GM12878 (cell line): ENCODE data around the gene PIK3R2. TPM values are rescaled to one million over a fixed set of nuclear protein-coding genes. Genes with fewer than 3 reads are reported as not detected.

ENCODE experiments used
- CBFB ChIP-seq: IDR thresholded peaks from 2 replicates; pipeline ENCODE4 v1.6.1; 2016; ENCODE audit warnings: antibody characterized with exemption, low read depth
- CHD2 ChIP-seq: IDR thresholded peaks from 2 replicates; pipeline ENCODE4 v1.6.1; 2011; ENCODE audit warnings: low read depth, low read length, improper control_type of control experiment, borderline replicate concordance
- CUX1 ChIP-seq: IDR thresholded peaks from 2 replicates; pipeline ENCODE4 v1.6.1; 2012; ENCODE audit warnings: improper control_type of control experiment, low read depth, low read length; ENCODE audit not compliant: insufficient replicate concordance
- EED ChIP-seq: sonication (generic); IDR thresholded peaks from 2 replicates; pipeline ENCODE4 v1.6.1; 2016; ENCODE audit warnings: antibody characterized with exemption, low read depth
- ETV6 ChIP-seq, 2 experiments: fragments of 450-650 bp in 1 of 2; IDR thresholded peaks in 1 of 2; conservative IDR thresholded peaks in 1 of 2; 2 replicates each; pipeline ENCODE4 v1.6.1; 2014; ENCODE audit warnings: antibody characterized with exemption in 1 of 2, borderline replicate concordance in 1 of 2, low read depth in 1 of 2, mild to moderate bottlenecking in 1 of 2, moderate library complexity in 1 of 2
- GATAD2B ChIP-seq: fragments of 450-650 bp; conservative IDR thresholded peaks from 2 replicates; pipeline ENCODE4 v1.6.1; 2017; ENCODE audit warnings: low read depth, mild to moderate bottlenecking, moderate library complexity
- HDAC2 ChIP-seq: fragments of 200-600 bp; sonication (generic); IDR thresholded peaks from 2 replicates; pipeline ENCODE4 v1.6.1; 2017
- JUNB ChIP-seq: IDR thresholded peaks from 2 replicates; pipeline ENCODE4 v1.6.1; 2016; ENCODE audit warnings: antibody characterized with exemption, mild to moderate bottlenecking
- MEF2A ChIP-seq: IDR thresholded peaks from 2 replicates; pipeline ENCODE4 v1.6.1; 2011; ENCODE audit warnings: low read depth, mild to moderate bottlenecking, low read length, moderate library complexity; ENCODE audit not compliant: insufficient read depth
- PML ChIP-seq: IDR thresholded peaks from 2 replicates; pipeline ENCODE4 v1.6.1; 2012; ENCODE audit warnings: low read length, inconsistent platforms
- RAD21 ChIP-seq: IDR thresholded peaks from 2 replicates; pipeline ENCODE4 v1.6.1; 2011; ENCODE audit warnings: mild to moderate bottlenecking, low read depth, low read length, moderate library complexity; ENCODE audit not compliant: insufficient read depth
- RBBP5 ChIP-seq: fragments of 200-600 bp; sonication (generic); conservative IDR thresholded peaks from 2 replicates; pipeline ENCODE4 v1.6.1; 2016
- SP1 ChIP-seq: IDR thresholded peaks from one replicate; pipeline ENCODE4 v1.6.1; 2011; ENCODE audit warnings: low read depth, low read length
- SPI1 ChIP-seq: IDR thresholded peaks from 2 replicates; pipeline ENCODE4 v1.6.1; 2011; ENCODE audit warnings: low read depth, mild to moderate bottlenecking, low read length, moderate library complexity, borderline replicate concordance; ENCODE audit not compliant: insufficient read depth
- WRNIP1 ChIP-seq: IDR thresholded peaks from 2 replicates; pipeline ENCODE4 v1.6.1; 2011; ENCODE audit warnings: low read depth, low read length, improper control_type of control experiment, borderline replicate concordance
- YY1 ChIP-seq: IDR thresholded peaks from 2 replicates; pipeline ENCODE4 v1.6.1; 2011; ENCODE audit warnings: low read depth, mild to moderate bottlenecking, low read length
- ZNF622 ChIP-seq: fragments of 450-650 bp; IDR thresholded peaks from 2 replicates; pipeline ENCODE4 v1.6.1; 2017; ENCODE audit warnings: mild to moderate bottlenecking, inconsistent platforms
- polyA plus RNA-seq, 11 experiments: library from polyadenylated mRNA; depleted of rRNA in 4 of 11; unstranded in 6 of 11; stranded (reverse) in 5 of 11; fragments of >200 nt; fragmentation: Nextera tagmentation in 4 of 11; fragmentation: Illumina TruSeq in 1 of 11; extraction: Ambion mirVana in 4 of 11; extraction: Trizol in 1 of 11; gene quantifications; 1 replicate in 1 of 11; 2 replicates in 10 of 11; pipeline versions ENCODE4 v1.2.1 to v1.2.3, GENCODE V29; 2011 to 2016; ENCODE audit warnings: inconsistent platforms in 2 of 11, missing spikeins in 2 of 11, low read depth in 1 of 11
- total RNA-seq, 4 experiments: library from RNA; depleted of rRNA in 3 of 4; stranded (reverse); fragments of >200 nt in 3 of 4; fragmentation: Illumina TruSeq in 1 of 4; extraction: Trizol in 1 of 4; gene quantifications; 2 replicates each; pipeline versions ENCODE4 v1.2.1 to v1.2.3, GENCODE V29; 2013 to 2021
- TF ChIP-seq, protein P1 (sequence below): IDR thresholded peaks from 2 replicates; pipeline ENCODE4 v1.6.1; 2012; ENCODE audit warnings: low read depth, low read length, improper control_type of control experiment
- TF ChIP-seq, protein P2 (sequence below): fragments of 450-650 bp; IDR thresholded peaks from 2 replicates; pipeline ENCODE4 v1.6.1; 2017; ENCODE audit warnings: low read depth, mild to moderate bottlenecking, moderate library complexity
- TF ChIP-seq, protein P3 (sequence below): fragments of 450-650 bp; IDR thresholded peaks from 2 replicates; pipeline ENCODE4 v1.6.1; 2016; ENCODE audit warnings: mild to moderate bottlenecking
- TF ChIP-seq, protein P4 (sequence below): IDR thresholded peaks from 2 replicates; pipeline ENCODE4 v1.6.1; 2011; ENCODE audit warnings: borderline replicate concordance, low read depth, mild to moderate bottlenecking, moderate library complexity, mixed read lengths, low read length; ENCODE audit not compliant: insufficient read depth; ENCODE audit errors: extremely low read length

The PIK3R2 gene
- total and polyA plus RNA-seq, 10 of the 15 experiments (the other 5 are each of a cell fraction or from before 2014, with no cell fraction given): 0.26 to 22.6 (median 2.5) TPM

DNA sequence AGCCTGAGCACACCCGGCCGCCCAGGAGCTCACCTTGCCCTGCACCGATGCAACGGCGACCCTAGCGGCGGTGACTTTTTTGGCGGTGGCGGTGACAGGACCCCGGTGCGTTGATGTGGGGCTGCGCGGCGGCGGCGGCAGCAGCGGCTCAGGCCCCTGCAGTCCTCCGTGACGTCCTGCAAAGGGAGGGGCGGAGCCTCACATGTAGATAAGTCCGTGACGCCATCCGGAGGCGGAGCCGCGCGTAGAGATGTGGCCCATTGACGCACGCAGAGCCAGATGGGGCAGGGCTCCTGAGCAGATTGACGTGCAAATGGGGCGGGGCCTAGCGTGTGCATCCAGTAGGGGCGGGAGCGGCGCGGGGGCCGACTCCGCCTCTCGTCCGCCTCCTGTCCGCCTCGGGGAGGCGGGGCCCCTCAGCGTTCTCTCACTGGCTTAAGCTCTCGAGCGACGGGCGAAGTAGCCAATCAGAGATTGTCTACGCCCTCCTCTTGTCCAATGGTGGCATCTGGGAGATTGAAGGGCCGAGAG is 51.0 kb downstream of the PIK3R2 start, which contains the start of gene RAB3A (continued):
- TF ChIP-seq, protein P1, sequence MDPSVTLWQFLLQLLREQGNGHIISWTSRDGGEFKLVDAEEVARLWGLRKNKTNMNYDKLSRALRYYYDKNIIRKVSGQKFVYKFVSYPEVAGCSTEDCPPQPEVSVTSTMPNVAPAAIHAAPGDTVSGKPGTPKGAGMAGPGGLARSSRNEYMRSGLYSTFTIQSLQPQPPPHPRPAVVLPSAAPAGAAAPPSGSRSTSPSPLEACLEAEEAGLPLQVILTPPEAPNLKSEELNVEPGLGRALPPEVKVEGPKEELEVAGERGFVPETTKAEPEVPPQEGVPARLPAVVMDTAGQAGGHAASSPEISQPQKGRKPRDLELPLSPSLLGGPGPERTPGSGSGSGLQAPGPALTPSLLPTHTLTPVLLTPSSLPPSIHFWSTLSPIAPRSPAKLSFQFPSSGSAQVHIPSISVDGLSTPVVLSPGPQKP: no peak
- TF ChIP-seq, protein P2, sequence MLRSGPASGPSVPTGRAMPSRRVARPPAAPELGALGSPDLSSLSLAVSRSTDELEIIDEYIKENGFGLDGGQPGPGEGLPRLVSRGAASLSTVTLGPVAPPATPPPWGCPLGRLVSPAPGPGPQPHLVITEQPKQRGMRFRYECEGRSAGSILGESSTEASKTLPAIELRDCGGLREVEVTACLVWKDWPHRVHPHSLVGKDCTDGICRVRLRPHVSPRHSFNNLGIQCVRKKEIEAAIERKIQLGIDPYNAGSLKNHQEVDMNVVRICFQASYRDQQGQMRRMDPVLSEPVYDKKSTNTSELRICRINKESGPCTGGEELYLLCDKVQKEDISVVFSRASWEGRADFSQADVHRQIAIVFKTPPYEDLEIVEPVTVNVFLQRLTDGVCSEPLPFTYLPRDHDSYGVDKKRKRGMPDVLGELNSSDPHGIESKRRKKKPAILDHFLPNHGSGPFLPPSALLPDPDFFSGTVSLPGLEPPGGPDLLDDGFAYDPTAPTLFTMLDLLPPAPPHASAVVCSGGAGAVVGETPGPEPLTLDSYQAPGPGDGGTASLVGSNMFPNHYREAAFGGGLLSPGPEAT: no peak
- TF ChIP-seq ETV6 (conservative IDR thresholded peaks at IDR 0.05 in 1 of 2, IDR thresholded peaks at IDR 0.05 in 1 of 2; ENCODE audit: borderline replicate concordance in 1 of 2, low read depth in 1 of 2) (no peak), WRNIP1 (no peak), MEF2A (no peak), SP1 (peak; percentile 100), RAD21 (no peak), SPI1 (no peak), RBBP5 (no peak), ZNF622 (no peak), EED (no peak), HDAC2 (no peak), GATAD2B (no peak), PML (no peak), CBFB (no peak), YY1 (no peak), CUX1 (no peak), CHD2 (peak; percentile 96), JUNB (no peak)
- TF ChIP-seq, protein P3, sequence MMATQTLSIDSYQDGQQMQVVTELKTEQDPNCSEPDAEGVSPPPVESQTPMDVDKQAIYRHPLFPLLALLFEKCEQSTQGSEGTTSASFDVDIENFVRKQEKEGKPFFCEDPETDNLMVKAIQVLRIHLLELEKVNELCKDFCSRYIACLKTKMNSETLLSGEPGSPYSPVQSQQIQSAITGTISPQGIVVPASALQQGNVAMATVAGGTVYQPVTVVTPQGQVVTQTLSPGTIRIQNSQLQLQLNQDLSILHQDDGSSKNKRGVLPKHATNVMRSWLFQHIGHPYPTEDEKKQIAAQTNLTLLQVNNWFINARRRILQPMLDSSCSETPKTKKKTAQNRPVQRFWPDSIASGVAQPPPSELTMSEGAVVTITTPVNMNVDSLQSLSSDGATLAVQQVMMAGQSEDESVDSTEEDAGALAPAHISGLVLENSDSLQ: peak; percentile 100
- TF ChIP-seq, protein P4, sequence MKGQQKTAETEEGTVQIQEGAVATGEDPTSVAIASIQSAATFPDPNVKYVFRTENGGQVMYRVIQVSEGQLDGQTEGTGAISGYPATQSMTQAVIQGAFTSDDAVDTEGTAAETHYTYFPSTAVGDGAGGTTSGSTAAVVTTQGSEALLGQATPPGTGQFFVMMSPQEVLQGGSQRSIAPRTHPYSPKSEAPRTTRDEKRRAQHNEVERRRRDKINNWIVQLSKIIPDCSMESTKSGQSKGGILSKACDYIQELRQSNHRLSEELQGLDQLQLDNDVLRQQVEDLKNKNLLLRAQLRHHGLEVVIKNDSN: no peak
